Mesendoderm (in vitro differentiated cells): ENCODE measurements around the gene SLC26A8.
A peak's percentile ranks its signal among the peaks of the same experiment; 100 is the strongest.

Experiments used
- DNase-seq: peaks from one replicate; pipeline ENCODE4 v3.0.0; 2013
- H2AK5ac ChIP-seq: 2 replicates; pipeline ENCODE4 v1.6.1; 2013; ENCODE audit warnings: low read length, inconsistent platforms
- H2BK120ac ChIP-seq: 2 replicates; pipeline ENCODE4 v1.6.1; 2013; ENCODE audit warnings: low read depth, mild to moderate bottlenecking, low read length, moderate library complexity, mixed read lengths
- H2BK15ac ChIP-seq: replicated peaks from 2 replicates; pipeline ENCODE4 v1.6.1; 2013; ENCODE audit warnings: low read depth, mild to moderate bottlenecking, moderate library complexity
- H2BK5ac ChIP-seq: 2 replicates; pipeline ENCODE4 v1.6.1; 2013; ENCODE audit warnings: low read length, inconsistent platforms
- H3K18ac ChIP-seq: 2 replicates; pipeline ENCODE4 v1.6.1; 2013; ENCODE audit warnings: mild to moderate bottlenecking, low read length, mixed read lengths
- H3K23ac ChIP-seq: one replicate; pipeline ENCODE4 v1.6.1; 2013; ENCODE audit warnings: low read length
- H3K27ac ChIP-seq: 2 replicates; pipeline ENCODE4 v1.5.1; 2013; ENCODE audit warnings: low read depth, mild to moderate bottlenecking, inconsistent platforms, low read length, moderate library complexity
- H3K27me3 ChIP-seq: 2 replicates; pipeline ENCODE4 v1.6.1; 2013; ENCODE audit warnings: low read length, control low read depth, mild to moderate bottlenecking, inconsistent platforms; ENCODE audit not compliant: insufficient read depth, poor library complexity
- H3K36me3 ChIP-seq: 2 replicates; pipeline ENCODE4 v1.6.1; 2013; ENCODE audit warnings: low read length, inconsistent platforms; ENCODE audit not compliant: control insufficient read depth, insufficient read depth
- H3K4ac ChIP-seq: one replicate; pipeline ENCODE4 v1.6.1; 2013; ENCODE audit warnings: low read depth, mild to moderate bottlenecking, low read length, moderate library complexity
- H3K4me1 ChIP-seq: 2 replicates; pipeline ENCODE4 v1.6.1; 2013; ENCODE audit warnings: low read depth, low read length, inconsistent platforms; ENCODE audit not compliant: control insufficient read depth
- H3K4me2 ChIP-seq: 2 replicates; pipeline ENCODE4 v1.6.1; 2013; ENCODE audit warnings: low read length
- H3K4me3 ChIP-seq: 2 replicates; pipeline ENCODE4 v1.5.1; 2013; ENCODE audit warnings: mild to moderate bottlenecking, low read length
- H3K56ac ChIP-seq: one replicate; pipeline ENCODE4 v1.6.1; 2013; ENCODE audit warnings: low read length
- H3K79me1 ChIP-seq: 2 replicates; pipeline ENCODE4 v1.6.1; 2013; ENCODE audit warnings: low read length, inconsistent platforms
- H3K79me2 ChIP-seq: 2 replicates; pipeline ENCODE4 v1.6.1; 2013; ENCODE audit warnings: mild to moderate bottlenecking, low read length; ENCODE audit not compliant: control insufficient read depth, insufficient read depth
- H3K9ac ChIP-seq: 2 replicates; pipeline ENCODE4 v1.6.1; 2013; ENCODE audit warnings: low read length, inconsistent platforms
- H4K5ac ChIP-seq: one replicate; pipeline ENCODE4 v1.6.1; 2013; ENCODE audit warnings: low read length
- H4K8ac ChIP-seq: one replicate; pipeline ENCODE4 v1.6.1; 2013; ENCODE audit warnings: low read depth, mild to moderate bottlenecking, control low read depth, low read length, moderate library complexity
- WGBS: extraction: QIAGEN DNeasy Blood & Tissue Kit; methylation state at CpG from one replicate; pipeline ENCODE4 v1.1.7; 2013; ENCODE audit warnings: low lambda C conversion rate, missing lambda C conversion rate; ENCODE audit not compliant: insufficient coverage; ENCODE audit errors: extremely low coverage; 5-methylcytosine and 5-hydroxymethylcytosine counted together

The SLC26A8 gene

DNA sequence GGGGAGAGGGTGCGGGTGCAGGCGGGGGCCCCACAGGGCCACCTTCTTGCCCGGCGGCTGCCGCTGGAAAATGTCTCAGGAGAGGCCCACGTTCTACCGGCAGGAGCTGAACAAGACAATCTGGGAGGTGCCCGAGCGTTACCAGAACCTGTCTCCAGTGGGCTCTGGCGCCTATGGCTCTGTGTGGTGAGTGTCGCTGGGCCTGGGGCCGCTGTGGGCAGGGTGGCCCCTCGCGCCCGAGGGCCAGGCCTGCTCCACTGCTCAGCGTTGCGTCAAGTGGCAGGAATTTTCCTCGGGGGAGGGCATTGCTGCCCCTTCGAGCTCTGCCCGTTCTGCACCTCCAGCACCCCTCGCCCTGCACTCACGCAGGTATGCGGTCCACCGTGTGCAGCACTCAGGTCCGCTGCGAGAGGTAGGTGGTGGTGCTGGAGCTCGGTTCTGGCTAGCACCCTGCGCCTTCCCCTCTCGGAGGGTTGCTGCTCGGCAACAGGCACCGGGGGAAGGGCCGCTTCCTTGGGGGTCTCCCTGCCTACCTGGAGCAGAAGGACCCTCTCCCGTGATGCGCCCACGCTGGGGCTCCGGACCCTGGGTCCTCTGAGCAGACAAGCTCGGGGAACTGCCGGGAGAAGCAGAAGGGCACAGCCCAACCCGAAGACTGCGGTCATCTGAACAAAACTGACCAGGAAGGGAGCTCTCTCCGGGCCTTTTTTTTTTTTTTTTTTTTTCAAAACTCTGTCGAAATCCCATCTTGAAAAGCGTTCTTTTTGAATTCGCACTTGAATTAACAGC, 3.8 kb upstream of the SLC26A8 start:
- no peaks in the 10 kb centered on the region for H3K36me3 ChIP-seq
- peak overlapping the region; percentile 82 for H2AK5ac ChIP-seq
- peak overlapping the region; percentile 100 for H3K56ac ChIP-seq
- H4K5ac ChIP-seq = no peak overlapping the region
- no CpG with 5 or more reads among the region's 44 CpGs for WGBS
- no peak overlapping the region for H2BK15ac ChIP-seq
- peaks cover 27% of the 10 kb centered on the region for H3K79me2 ChIP-seq
- H3K27me3 ChIP-seq = no peaks in the 10 kb centered on the region
- H3K27ac ChIP-seq = peak overlapping the region; percentile 90
- no peak overlapping the region for H4K8ac ChIP-seq
- peaks cover 7% of the 10 kb centered on the region for H3K79me1 ChIP-seq
- peak overlapping the region; percentile 82 for H3K18ac ChIP-seq
- peak overlapping the region; percentile 94 for H3K23ac ChIP-seq
- no peaks in the 10 kb centered on the region for H3K4me1 ChIP-seq
- peak overlapping the region; percentile 45 for H3K4ac ChIP-seq
- DNase-seq = peak; percentile 46
- peak overlapping the region; percentile 41 for H2BK5ac ChIP-seq
- peak overlapping the region; percentile 99 for H3K9ac ChIP-seq
- peak overlapping the region; percentile 98 for H3K4me3 ChIP-seq
- H2BK120ac ChIP-seq = no peak overlapping the region
- H3K4me2 ChIP-seq = peak overlapping the region; percentile 96

DNA sequence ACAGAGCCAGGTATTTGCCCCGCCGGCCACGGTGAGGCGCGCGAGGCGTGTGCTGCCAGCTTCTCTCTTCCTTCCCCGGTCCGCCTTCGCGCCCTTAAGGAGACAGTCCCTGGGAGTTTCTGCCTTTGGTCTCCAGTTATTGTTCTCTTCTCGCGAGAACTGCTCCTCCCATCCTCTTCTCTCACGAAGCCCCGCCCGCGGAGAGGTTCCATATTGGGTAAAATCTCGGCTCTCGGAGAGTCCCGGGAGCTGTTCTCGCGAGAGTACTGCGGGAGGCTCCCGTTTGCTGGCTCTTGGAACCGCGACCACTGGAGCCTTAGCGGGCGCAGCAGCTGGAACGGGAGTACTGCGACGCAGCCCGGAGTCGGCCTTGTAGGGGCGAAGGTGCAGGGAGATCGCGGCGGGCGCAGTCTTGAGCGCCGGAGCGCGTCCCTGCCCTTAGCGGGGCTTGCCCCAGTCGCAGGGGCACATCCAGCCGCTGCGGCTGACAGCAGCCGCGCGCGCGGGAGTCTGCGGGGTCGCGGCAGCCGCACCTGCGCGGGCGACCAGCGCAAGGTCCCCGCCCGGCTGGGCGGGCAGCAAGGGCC, 3.2 kb upstream of the SLC26A8 start, which contains the start of gene MAPK14:
Gene MAPK14, plus strand, starts transcription at position 308 of the 587 bp plus-strand sequence. CDS start 350 bp downstream, outside the sequence.
- Histone ChIP-seq H4K5ac (no peak within 1 kb of the TSS), H3K27ac (peak within 1 kb of the TSS; percentile 90), H3K36me3 (no peaks in the 10 kb centered on the region), H3K4me1 (no peaks in the 10 kb centered on the region), H2BK15ac (no peak within 1 kb of the TSS), H3K4me3 (peak within 1 kb of the TSS; percentile 98), H2BK5ac (peak within 1 kb of the TSS; percentile 41), H3K4ac (peak within 1 kb of the TSS; percentile 45), H3K23ac (peak within 1 kb of the TSS; percentile 94), H3K79me1 (peaks cover 7% of the 10 kb centered on the region), H3K18ac (peak within 1 kb of the TSS; percentile 82), H3K79me2 (peaks cover 25% of the 10 kb centered on the region), H2AK5ac (peak within 1 kb of the TSS; percentile 82), H3K56ac (peak within 1 kb of the TSS; percentile 100), H3K4me2 (peak within 1 kb of the TSS; percentile 96), H3K27me3 (no peaks in the 10 kb centered on the region), H3K9ac (peak within 1 kb of the TSS; percentile 99), H2BK120ac (no peak within 1 kb of the TSS), H4K8ac (no peak within 1 kb of the TSS)
- DNase-seq = peak; percentile 100
- no CpG with 5 or more reads among the region's 62 CpGs for WGBS

DNA sequence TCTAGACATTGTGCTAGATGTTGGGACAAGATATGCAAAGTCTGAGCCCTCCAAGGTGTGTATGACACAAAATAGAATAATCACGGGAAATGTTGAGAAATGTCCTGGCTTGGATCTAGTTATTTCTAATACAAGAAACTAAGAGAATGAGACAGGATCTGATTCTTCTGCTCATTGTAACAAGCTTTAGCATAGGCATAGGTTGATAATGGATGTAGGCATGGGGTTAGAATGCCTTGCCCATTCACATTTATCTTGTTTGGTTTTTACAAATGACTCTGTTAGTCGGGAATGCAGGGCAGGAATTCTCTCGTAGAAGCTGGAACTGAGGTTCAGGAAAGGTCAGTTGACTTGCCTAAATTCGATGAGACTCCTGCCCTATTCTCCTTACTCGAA, 1.5 kb upstream of the SLC26A8 start:
- no peak overlapping the region for H2BK120ac ChIP-seq
- H2AK5ac ChIP-seq = no peak overlapping the region
- no peaks in the 10 kb centered on the region for H3K36me3 ChIP-seq
- no peak overlapping the region for H3K4me2 ChIP-seq
- H3K4me3 ChIP-seq = no peak overlapping the region
- H4K8ac ChIP-seq = no peak overlapping the region
- H3K4ac ChIP-seq = no peak overlapping the region
- H3K56ac ChIP-seq = no peak overlapping the region
- no peak overlapping the region for H3K23ac ChIP-seq
- peaks cover 5% of the 10 kb centered on the region for H3K79me1 ChIP-seq
- H3K9ac ChIP-seq = no peak overlapping the region
- peak; percentile 74 for DNase-seq
- H3K4me1 ChIP-seq = no peaks in the 10 kb centered on the region
- H3K79me2 ChIP-seq = peaks cover 16% of the 10 kb centered on the region
- no peaks in the 10 kb centered on the region for H3K27me3 ChIP-seq
- WGBS = no CpG with 5 or more reads among the region's 5 CpGs
- H2BK5ac ChIP-seq = no peak overlapping the region
- no peak overlapping the region for H3K18ac ChIP-seq
- no peak overlapping the region for H4K5ac ChIP-seq
- H2BK15ac ChIP-seq = no peak overlapping the region
- H3K27ac ChIP-seq = no peak overlapping the region

DNA sequence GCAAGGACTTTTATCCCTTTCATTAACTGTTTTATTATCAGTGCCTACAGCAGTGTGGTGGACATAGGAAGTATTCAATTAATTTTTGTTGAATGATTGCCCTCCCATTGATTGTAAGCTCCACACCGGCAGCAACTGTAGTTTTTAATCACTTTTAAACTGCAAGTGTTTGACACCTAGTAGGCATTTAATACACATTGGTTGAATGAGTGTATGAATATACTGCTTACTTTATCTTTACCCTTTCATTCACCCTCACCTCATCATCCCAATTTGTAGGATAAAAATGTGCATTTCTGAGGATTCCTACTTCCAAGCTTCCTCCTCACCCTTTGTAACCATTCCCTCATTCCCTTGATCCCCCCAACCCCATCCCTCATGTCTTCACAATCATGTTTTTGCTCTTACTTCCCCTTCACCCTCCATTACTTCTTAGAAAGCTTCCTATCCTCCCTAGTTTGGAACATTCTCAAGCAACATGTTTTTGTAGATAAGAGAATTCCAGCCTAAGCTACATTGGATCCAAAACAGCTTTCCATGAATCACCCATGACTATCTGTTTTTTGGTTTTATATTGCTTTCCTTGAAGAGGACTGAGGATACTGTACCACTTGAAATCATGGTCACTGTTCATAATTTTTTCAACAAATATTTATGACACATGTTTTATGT, 955 bp upstream of the SLC26A8 start:
- no peak for DNase-seq
- Histone ChIP-seq H3K36me3 (no peaks in the 10 kb centered on the region), H3K4me3 (no peak overlapping the region), H3K27ac (no peak overlapping the region), H3K56ac (no peak overlapping the region), H3K18ac (no peak overlapping the region), H3K79me2 (peaks cover 16% of the 10 kb centered on the region), H4K8ac (no peak overlapping the region), H3K79me1 (peaks cover 5% of the 10 kb centered on the region), H2BK15ac (no peak overlapping the region), H4K5ac (no peak overlapping the region), H3K4me2 (no peak overlapping the region), H3K4me1 (no peaks in the 10 kb centered on the region), H3K9ac (no peak overlapping the region), H3K27me3 (no peaks in the 10 kb centered on the region), H3K23ac (no peak overlapping the region), H2AK5ac (no peak overlapping the region), H3K4ac (no peak overlapping the region), H2BK5ac (no peak overlapping the region), H2BK120ac (no peak overlapping the region)
- no CpG with 5 or more reads among the region's 1 CpG for WGBS

DNA sequence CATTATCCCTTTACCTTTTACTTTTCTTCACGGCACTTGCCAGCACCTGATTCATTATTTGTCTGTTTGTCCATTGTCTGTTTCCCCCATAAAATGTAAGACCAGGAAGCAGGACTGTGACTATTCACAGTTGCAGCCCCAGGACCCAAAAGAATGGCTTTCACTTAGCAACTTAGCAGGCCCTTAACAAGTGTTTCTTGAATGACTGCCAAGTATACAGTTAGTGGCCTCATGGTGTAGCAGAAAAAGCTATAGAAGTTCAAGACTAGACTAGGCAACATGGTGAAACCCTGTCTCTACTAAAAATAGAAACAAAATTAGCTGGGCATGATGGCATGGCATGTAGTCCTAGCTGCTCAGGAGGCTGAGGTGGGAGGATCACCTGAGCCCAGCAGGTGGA, 4.3 kb downstream of the SLC26A8 start:
- no peaks in the 10 kb centered on the region for H3K79me1 ChIP-seq
- H3K9ac ChIP-seq = no peak overlapping the region
- no peak overlapping the region for H3K56ac ChIP-seq
- H3K18ac ChIP-seq = no peak overlapping the region
- H3K4ac ChIP-seq = no peak overlapping the region
- H2BK120ac ChIP-seq = no peak overlapping the region
- no peak overlapping the region for H3K23ac ChIP-seq
- DNase-seq = no peak
- H3K4me3 ChIP-seq = no peak overlapping the region
- no peaks in the 10 kb centered on the region for H3K4me1 ChIP-seq
- H3K79me2 ChIP-seq = no peaks in the 10 kb centered on the region
- no peak overlapping the region for H2BK5ac ChIP-seq
- H2AK5ac ChIP-seq = no peak overlapping the region
- no peak overlapping the region for H4K5ac ChIP-seq
- no peaks in the 10 kb centered on the region for H3K27me3 ChIP-seq
- H3K4me2 ChIP-seq = no peak overlapping the region
- H3K36me3 ChIP-seq = no peaks in the 10 kb centered on the region
- H2BK15ac ChIP-seq = no peak overlapping the region
- no CpG with 5 or more reads among the region's 1 CpG for WGBS
- no peak overlapping the region for H3K27ac ChIP-seq
- no peak overlapping the region for H4K8ac ChIP-seq
